ENCODE measurements around the gene SAMD8. TPM values are rescaled to one million over a fixed set of nuclear protein-coding genes. Genes with fewer than 3 reads are reported as not detected.

The SAMD8 gene
- total and polyA plus RNA-seq, 7 donors = 2.1 to 37.5 (median 25.0) TPM

- Histone ChIP-seq H3K4me3 (no peak overlapping the region), H3K9me3 (no peaks in the 10 kb centered on the region), H3K27ac (no peak overlapping the region), H3K36me3 (peaks cover 0 to 27% (median 0%) of the 10 kb centered on the region in 4 donors), H3K4me1 (peaks cover 0 to 36% (median 22%) of the 10 kb centered on the region in 4 donors), H3K27me3 (no peaks in the 10 kb centered on the region)
- intact Hi-C loops (cut with DNase I) = no loop called here
- no peak for DNase-seq
- TF ChIP-seq, protein P1, sequence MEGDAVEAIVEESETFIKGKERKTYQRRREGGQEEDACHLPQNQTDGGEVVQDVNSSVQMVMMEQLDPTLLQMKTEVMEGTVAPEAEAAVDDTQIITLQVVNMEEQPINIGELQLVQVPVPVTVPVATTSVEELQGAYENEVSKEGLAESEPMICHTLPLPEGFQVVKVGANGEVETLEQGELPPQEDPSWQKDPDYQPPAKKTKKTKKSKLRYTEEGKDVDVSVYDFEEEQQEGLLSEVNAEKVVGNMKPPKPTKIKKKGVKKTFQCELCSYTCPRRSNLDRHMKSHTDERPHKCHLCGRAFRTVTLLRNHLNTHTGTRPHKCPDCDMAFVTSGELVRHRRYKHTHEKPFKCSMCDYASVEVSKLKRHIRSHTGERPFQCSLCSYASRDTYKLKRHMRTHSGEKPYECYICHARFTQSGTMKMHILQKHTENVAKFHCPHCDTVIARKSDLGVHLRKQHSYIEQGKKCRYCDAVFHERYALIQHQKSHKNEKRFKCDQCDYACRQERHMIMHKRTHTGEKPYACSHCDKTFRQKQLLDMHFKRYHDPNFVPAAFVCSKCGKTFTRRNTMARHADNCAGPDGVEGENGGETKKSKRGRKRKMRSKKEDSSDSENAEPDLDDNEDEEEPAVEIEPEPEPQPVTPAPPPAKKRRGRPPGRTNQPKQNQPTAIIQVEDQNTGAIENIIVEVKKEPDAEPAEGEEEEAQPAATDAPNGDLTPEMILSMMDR (IDR thresholded peaks at IDR 0.05) = no peak
- TF ChIP-seq EP300 (IDR thresholded peaks at IDR 0.05) = no peak
- no peak for TF ChIP-seq POLR2AphosphoS5 (IDR thresholded peaks at IDR 0.05)
- no peak for TF ChIP-seq POLR2A (IDR thresholded peaks at IDR 0.05)
- 94 to 95% methylated on average over 5 of the region's 5 CpGs for WGBS, 2 donors
These were observed 39.2 kb downstream of the SAMD8 start for GRCh38 chr10:75150656-75151055.

GRCh38 chr10:75159519-75159918 lies 48.1 kb downstream of the SAMD8 start:
- intact Hi-C loops (cut with DNase I) = no loop called here
- Histone ChIP-seq H3K36me3 (peaks cover 0 to 9% (median 0%) of the 10 kb centered on the region in 4 donors), H3K27me3 (no peaks in the 10 kb centered on the region), H3K4me3 (no peak overlapping the region), H3K27ac (peak overlapping the region in 1 of 4 donors; percentile 9), H3K9me3 (no peaks in the 10 kb centered on the region), H3K4me1 (peaks cover 0 to 13% (median 2%) of the 10 kb centered on the region in 4 donors)
- no peak for DNase-seq
- no peak for TF ChIP-seq POLR2A (IDR thresholded peaks at IDR 0.05)
- TF ChIP-seq, protein P1 (IDR thresholded peaks at IDR 0.05) = no peak
- no peak for TF ChIP-seq EP300 (IDR thresholded peaks at IDR 0.05)
- no peak for TF ChIP-seq POLR2AphosphoS5 (IDR thresholded peaks at IDR 0.05)
- WGBS, 2 donors = 80 to 81% methylated on average over 4 of the region's 4 CpGs

DNA sequence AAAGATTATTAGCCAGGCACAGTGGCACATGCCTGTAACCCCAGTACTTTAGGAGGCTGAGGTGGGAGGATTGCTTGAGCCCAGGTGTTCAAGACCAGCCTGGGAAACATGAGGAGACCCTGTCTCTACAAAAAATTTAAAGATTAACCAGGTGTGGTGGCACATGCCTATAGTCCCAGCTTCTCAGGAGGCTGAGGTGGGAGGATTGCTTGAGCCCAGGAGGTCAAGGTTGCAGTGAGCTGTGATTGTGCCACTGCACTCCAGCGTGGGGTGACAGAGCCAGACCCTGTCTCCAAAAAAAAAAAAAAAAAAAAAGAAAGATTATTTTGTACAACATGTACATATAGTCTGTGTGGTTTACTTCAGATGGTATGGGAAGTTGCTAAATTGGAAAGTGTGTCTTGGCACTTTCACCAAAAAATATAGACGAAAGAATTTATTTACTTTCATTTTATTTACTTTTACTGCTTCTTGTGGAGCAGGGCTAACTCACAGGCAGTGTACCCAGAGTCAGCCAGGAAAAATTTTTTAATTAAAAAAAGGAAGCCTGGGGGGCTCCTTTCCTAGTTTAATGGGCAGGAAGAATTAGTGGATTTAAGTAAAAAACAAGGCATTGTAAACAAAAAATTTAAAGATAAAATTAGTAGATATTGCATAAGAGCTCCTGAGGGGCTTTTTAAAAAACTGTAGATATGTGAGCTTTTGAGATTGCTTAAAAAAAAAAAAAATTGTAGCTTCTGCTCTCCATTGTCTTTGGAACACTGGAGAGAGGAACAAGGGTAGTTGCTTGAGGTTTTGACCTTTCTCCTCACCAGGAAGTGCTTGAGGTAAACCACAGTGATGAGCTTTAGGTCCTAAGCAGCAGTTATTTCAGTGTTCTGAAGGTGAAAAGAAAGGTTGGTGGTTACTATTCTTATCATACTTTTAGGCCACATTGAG lies 54.5 kb downstream of the SAMD8 start:
- DNase-seq = no peak
- Histone ChIP-seq H3K27me3 (no peaks in the 10 kb centered on the region), H3K4me1 (peaks cover 0 to 13% (median 10%) of the 10 kb centered on the region in 4 donors), H3K36me3 (peaks cover 0 to 30% (median 4%) of the 10 kb centered on the region in 4 donors), H3K4me3 (no peak overlapping the region), H3K27ac (no peak overlapping the region), H3K9me3 (no peaks in the 10 kb centered on the region)
- 46 to 55% methylated on average over 2 of the region's 2 CpGs for WGBS, 2 donors
- TF ChIP-seq POLR2A (IDR thresholded peaks at IDR 0.05) = no peak
- TF ChIP-seq, protein P1 (IDR thresholded peaks at IDR 0.05) = no peak
- TF ChIP-seq POLR2AphosphoS5 (IDR thresholded peaks at IDR 0.05) = no peak
- TF ChIP-seq EP300 (IDR thresholded peaks at IDR 0.05) = no peak
- intact Hi-C loops (cut with DNase I) = loop anchor here (5.0 kb wide), 1 partner anchor 44 kb away; no protein-coding TSS in a partner anchor

GRCh38 chr10:75166623-75166972 lies 55.1 kb downstream of the SAMD8 start:
- DNase-seq = no peak
- Histone ChIP-seq H3K4me3 (no peak overlapping the region), H3K9me3 (no peaks in the 10 kb centered on the region), H3K36me3 (peaks cover 0 to 30% (median 4%) of the 10 kb centered on the region in 4 donors), H3K4me1 (peaks cover 0 to 13% (median 10%) of the 10 kb centered on the region in 4 donors), H3K27ac (no peak overlapping the region), H3K27me3 (no peaks in the 10 kb centered on the region)
- intact Hi-C loops (cut with DNase I) = loop anchor here (5.0 kb wide), 1 partner anchor 44 kb away; no protein-coding TSS in a partner anchor
- TF ChIP-seq POLR2A (IDR thresholded peaks at IDR 0.05) = no peak
- WGBS, 2 donors = 34 to 44% methylated on average over 1 of the region's 1 CpG

DNA sequence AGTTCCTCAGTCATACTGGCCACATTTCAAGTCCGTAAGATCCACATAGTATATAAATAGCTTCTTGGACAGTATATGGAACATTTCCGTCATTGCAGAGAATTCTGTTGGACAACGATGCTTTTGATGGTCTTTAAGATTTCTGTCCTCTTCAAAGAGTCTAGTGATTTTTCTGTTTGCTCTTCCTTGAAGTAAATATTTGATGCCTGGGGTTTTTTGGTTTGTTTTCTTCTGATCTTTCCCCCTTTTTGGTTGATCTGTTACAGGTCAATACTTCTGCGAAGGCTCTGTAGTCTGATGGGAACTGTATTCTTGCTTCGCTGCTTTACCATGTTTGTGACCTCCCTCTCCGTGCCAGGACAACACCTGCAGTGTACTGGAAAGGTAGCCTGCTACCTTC lies 56.8 kb downstream of the SAMD8 start:
- TF ChIP-seq POLR2AphosphoS5 (IDR thresholded peaks at IDR 0.05) = no peak
- TF ChIP-seq, protein P1 (IDR thresholded peaks at IDR 0.05) = no peak
- TF ChIP-seq POLR2A (IDR thresholded peaks at IDR 0.05) = no peak
- no peak for TF ChIP-seq EP300 (IDR thresholded peaks at IDR 0.05)
- Histone ChIP-seq H3K4me3 (no peak overlapping the region), H3K27ac (no peak overlapping the region), H3K9me3 (no peaks in the 10 kb centered on the region), H3K36me3 (peaks cover 0 to 30% (median 4%) of the 10 kb centered on the region in 4 donors), H3K4me1 (peaks cover 0 to 13% (median 10%) of the 10 kb centered on the region in 4 donors), H3K27me3 (no peaks in the 10 kb centered on the region)
- no peak for DNase-seq
- 94 to 96% methylated on average over 6 of the region's 6 CpGs for WGBS, 2 donors
- intact Hi-C loops (cut with DNase I) = loop anchor here (5.0 kb wide), 1 partner anchor 46 kb away; no protein-coding TSS in a partner anchor

Measured in sigmoid colon (tissue), 7 donors.